Colonic mucosa (tissue), 4 donors: ENCODE data around the gene SMG7. TPM values are rescaled to one million over a fixed set of nuclear protein-coding genes. Genes with fewer than 3 reads are reported as not detected.
"Not testable (repeated sequence)": the region's sequence is repeated elsewhere in the genome, so short reads cannot be mapped to it uniquely, and the experiment has no call there.

Source experiments
- DNase-seq: peaks from one replicate; pipeline ENCODE4 v3.0.0-alpha.2; 2020
- H3K27ac ChIP-seq: fragments of 200-600 bp; one replicate; pipeline ENCODE4 v1.8.0; 2021
- H3K27me3 ChIP-seq: fragments of 200-600 bp; one replicate; pipeline ENCODE4 v1.8.0; 2021
- H3K36me3 ChIP-seq: fragments of 200-600 bp; one replicate; pipeline ENCODE4 v1.8.0; 2021
- H3K4me1 ChIP-seq: fragments of 200-600 bp; one replicate; pipeline ENCODE4 v1.8.0; 2021; ENCODE audit warnings: mild to moderate bottlenecking
- H3K4me3 ChIP-seq: fragments of 200-600 bp; one replicate; pipeline ENCODE4 v1.8.0; 2021
- H3K9ac ChIP-seq, 2 donors: one replicate each; pipeline ENCODE4 v1.7.0; 2013; ENCODE audit warnings: control low read depth in 2 of 2, low read depth in 2 of 2, low read length in 2 of 2
- H3K9me3 ChIP-seq: fragments of 200-600 bp; one replicate; pipeline ENCODE4 v1.8.0; 2021
- intact Hi-C: fragments of 100-400 bp; cut with DNase I; formaldehyde crosslinking; loops from one replicate; pipeline ENCODE4 v1.14.1; 2022
- total RNA-seq, 2 donors: library from RNA; stranded (reverse); fragmentation: NEBNext Ultra II Directional in 1 of 2; extraction: Animal tissue kit (Norgen Biotek cat#: 25700) in 1 of 2; gene quantifications; one replicate each; pipeline ENCODE4 v1.2.1, GENCODE V29; 2021
- TF ChIP-seq, protein P1 (sequence below): fragments of 200-600 bp; IDR thresholded peaks from one replicate; pipeline ENCODE4 v1.8.0; 2022; ENCODE audit warnings: antibody characterized with exemption, mild to moderate bottlenecking
- donor health status: healthy.
- donor health status: DM: no; HTN: no; CAD: no.
- donor health status: DM: no; HTN: no; CAD: no.

Gene SMG7, protein sequence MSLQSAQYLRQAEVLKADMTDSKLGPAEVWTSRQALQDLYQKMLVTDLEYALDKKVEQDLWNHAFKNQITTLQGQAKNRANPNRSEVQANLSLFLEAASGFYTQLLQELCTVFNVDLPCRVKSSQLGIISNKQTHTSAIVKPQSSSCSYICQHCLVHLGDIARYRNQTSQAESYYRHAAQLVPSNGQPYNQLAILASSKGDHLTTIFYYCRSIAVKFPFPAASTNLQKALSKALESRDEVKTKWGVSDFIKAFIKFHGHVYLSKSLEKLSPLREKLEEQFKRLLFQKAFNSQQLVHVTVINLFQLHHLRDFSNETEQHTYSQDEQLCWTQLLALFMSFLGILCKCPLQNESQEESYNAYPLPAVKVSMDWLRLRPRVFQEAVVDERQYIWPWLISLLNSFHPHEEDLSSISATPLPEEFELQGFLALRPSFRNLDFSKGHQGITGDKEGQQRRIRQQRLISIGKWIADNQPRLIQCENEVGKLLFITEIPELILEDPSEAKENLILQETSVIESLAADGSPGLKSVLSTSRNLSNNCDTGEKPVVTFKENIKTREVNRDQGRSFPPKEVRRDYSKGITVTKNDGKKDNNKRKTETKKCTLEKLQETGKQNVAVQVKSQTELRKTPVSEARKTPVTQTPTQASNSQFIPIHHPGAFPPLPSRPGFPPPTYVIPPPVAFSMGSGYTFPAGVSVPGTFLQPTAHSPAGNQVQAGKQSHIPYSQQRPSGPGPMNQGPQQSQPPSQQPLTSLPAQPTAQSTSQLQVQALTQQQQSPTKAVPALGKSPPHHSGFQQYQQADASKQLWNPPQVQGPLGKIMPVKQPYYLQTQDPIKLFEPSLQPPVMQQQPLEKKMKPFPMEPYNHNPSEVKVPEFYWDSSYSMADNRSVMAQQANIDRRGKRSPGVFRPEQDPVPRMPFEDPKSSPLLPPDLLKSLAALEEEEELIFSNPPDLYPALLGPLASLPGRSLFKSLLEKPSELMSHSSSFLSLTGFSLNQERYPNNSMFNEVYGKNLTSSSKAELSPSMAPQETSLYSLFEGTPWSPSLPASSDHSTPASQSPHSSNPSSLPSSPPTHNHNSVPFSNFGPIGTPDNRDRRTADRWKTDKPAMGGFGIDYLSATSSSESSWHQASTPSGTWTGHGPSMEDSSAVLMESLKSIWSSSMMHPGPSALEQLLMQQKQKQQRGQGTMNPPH
- total RNA-seq = 10 to 100 TPM; 55.2 to 57.1 TPM

DNA sequence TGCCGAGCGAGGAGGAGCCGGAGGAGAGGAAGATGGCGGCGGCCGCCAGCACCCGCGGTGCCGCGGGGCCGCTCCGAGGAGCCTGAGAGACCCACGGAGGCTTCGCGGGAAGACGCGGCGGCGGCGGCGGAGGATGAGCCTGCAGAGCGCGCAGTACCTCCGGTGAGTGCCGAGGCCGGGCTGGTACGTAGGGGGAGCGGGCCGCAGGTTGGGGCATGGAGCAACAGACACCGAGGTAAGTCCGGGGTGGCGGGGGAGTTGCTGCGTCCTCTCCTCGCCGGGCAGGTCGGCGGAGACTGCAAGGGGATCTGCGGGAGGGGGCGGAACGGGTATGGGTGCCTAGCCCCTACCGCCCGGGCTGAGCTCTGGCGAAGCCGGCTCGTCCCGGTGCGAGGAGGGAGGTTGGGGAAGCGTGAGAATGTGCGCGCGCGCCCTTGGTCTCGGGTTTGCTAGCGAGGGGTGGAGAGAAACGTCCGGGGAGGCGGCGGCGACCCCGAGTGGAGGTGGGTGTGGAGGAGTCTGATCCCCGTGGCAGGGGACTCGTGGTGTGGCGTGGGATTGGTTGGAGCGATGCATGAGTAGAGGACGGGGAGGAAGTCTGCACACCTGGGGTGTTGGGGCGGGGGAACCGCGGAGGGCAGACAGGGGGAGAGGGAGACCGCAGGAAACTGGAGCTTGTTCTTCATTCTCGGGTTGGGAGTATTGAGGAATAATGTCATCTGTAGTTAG, at the start of gene SMG7:
Gene SMG7, plus strand, starts transcription at position 12 of the 729 bp plus-strand sequence. Its CDS starts 122 bp downstream, at position 134.
- peaks cover 5% of the 10 kb centered on the region for H3K4me1 ChIP-seq
- intact Hi-C loops = loop anchor here (5.0 kb wide), 1 partner anchor 70 kb away; no protein-coding TSS in a partner anchor

DNA sequence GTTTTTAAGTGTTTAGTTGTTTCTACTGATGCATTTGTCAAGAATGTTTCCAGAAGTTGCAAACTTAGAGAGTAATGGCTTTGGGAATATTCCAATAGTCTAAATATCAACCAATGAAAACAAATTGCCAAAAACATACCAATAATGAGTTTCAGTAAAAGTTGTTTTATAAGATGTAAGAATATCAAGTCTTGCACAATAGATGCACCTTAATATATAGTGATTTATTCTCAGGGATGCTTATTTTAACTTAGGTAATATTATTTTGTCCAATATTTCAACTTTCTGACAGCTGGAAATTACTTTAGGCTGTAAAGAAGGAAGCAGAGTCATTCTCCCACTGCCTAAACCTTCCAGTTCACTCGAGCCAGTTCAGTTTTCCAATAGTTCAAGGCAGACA, 48.8 kb upstream of the SMG7 start:
- H3K36me3 ChIP-seq = no peaks in the 10 kb centered on the region
- no peak overlapping the region for H3K4me3 ChIP-seq
- peaks cover 21% of the 10 kb centered on the region for H3K27me3 ChIP-seq
- H3K27ac ChIP-seq = no peak overlapping the region
- H3K9me3 ChIP-seq = no peaks in the 10 kb centered on the region
- TF ChIP-seq, protein P1, sequence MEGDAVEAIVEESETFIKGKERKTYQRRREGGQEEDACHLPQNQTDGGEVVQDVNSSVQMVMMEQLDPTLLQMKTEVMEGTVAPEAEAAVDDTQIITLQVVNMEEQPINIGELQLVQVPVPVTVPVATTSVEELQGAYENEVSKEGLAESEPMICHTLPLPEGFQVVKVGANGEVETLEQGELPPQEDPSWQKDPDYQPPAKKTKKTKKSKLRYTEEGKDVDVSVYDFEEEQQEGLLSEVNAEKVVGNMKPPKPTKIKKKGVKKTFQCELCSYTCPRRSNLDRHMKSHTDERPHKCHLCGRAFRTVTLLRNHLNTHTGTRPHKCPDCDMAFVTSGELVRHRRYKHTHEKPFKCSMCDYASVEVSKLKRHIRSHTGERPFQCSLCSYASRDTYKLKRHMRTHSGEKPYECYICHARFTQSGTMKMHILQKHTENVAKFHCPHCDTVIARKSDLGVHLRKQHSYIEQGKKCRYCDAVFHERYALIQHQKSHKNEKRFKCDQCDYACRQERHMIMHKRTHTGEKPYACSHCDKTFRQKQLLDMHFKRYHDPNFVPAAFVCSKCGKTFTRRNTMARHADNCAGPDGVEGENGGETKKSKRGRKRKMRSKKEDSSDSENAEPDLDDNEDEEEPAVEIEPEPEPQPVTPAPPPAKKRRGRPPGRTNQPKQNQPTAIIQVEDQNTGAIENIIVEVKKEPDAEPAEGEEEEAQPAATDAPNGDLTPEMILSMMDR = no peak
- H3K4me1 ChIP-seq = no peaks in the 10 kb centered on the region
- no peak for DNase-seq
- H3K9ac ChIP-seq = no peak overlapping the region
- intact Hi-C loops = no loop called here

More for the DNA sequence above, at the start of gene SMG7:
- Histone ChIP-seq H3K36me3 (no peaks in the 10 kb centered on the region), H3K4me3 (peak within 1 kb of the TSS; percentile 96), H3K9me3 (no peaks in the 10 kb centered on the region), H3K27me3 (no peaks in the 10 kb centered on the region), H3K27ac (peak within 1 kb of the TSS; percentile 95), H3K9ac (peak within 1 kb of the TSS; percentile 91 to 97)
- TF ChIP-seq, protein P1 = no peak
- peak; percentile 62 for DNase-seq

DNA sequence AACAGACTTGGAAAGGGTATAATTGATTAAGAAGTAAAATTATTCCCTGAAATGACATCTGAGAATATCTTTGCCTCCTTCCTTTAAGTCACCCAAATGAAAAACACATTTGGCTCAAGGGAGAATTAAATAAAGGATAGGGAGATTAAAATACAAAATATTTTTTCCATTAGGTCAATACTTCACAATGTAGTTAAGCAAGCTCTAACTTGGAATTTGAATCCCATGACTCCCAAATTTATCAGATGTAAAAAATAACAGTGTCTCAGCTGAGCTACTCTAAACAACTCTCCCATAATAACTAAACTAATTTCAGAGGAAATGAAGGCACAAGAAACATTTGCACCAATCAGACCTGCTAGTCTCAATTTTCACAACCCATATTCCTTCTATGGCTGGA, 47.6 kb upstream of the SMG7 start:
- TF ChIP-seq, protein P1 = no peak
- no peak for DNase-seq
- Histone ChIP-seq H3K36me3 (no peaks in the 10 kb centered on the region), H3K4me1 (no peaks in the 10 kb centered on the region), H3K4me3 (no peak overlapping the region), H3K9ac (no peak overlapping the region), H3K27me3 (peaks cover 10% of the 10 kb centered on the region), H3K9me3 (no peaks in the 10 kb centered on the region), H3K27ac (no peak overlapping the region)
- intact Hi-C loops = no loop called here

DNA sequence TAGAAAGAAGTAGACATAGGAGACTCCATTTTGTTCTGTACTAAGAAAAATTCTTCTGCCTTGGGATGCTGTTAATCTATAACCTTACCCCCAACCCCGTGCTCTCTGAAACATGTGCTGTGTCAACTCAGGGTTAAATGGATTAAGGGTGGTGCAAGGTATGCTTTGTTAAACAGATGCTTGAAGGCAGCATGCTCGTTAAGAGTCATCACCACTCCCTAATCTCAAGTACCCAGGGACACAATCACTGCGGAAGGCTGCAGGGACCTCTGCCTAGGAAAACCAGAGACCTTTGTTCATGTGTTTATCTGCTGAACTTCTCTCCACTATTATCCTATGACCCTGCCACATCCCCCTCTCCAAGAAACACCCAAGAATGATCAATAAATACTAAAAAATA, 44.7 kb upstream of the SMG7 start:
- H3K27ac ChIP-seq, DNase-seq, H3K4me1 ChIP-seq, H3K4me3 ChIP-seq, H3K36me3 ChIP-seq, intact Hi-C loops, H3K9ac ChIP-seq, H3K9me3 ChIP-seq, H3K27me3 ChIP-seq: not testable (repeated sequence)

DNA sequence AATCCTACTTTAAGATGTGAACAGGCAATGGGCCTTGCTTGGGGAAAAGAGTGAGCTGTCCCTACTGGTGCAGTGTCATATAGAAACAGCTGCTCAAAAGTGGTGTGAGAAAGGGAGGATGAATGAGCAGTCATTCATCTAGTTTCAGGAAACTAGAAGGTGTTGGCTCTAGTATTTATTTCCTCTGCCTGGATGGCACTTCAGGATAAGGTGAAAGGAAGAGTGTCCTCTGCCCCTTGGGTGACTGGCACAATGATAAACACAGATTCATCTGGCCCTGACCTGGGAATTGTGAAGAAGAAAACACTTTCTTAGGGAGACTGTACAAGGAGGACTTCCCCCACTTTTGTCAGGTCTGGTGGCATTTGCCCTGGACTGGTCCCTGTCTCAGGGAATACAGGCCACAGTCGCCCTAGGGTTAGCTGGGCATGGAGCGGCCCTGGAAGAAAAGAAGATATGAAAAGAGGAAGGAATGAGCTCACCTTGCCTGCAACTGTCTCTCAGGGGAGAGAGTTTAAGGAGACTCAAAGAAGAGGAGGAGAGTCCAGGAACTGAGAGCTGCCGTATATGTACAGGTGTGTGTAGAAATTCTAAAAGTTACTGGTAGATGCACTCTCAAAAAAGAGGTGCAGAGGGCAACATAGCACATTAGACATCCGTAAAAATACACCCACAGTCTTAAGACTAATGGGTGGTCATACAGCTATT, 40.3 kb upstream of the SMG7 start:
- no peak for DNase-seq
- H3K4me1 ChIP-seq = no peaks in the 10 kb centered on the region
- no peak overlapping the region for H3K9ac ChIP-seq
- H3K36me3 ChIP-seq = no peaks in the 10 kb centered on the region
- H3K4me3 ChIP-seq = no peak overlapping the region
- no peaks in the 10 kb centered on the region for H3K9me3 ChIP-seq
- TF ChIP-seq, protein P1 = no peak
- intact Hi-C loops = no loop called here
- no peak overlapping the region for H3K27ac ChIP-seq
- H3K27me3 ChIP-seq = no peaks in the 10 kb centered on the region
